Stimulated activated naive CD4-positive, alpha-beta T cell treated with Interleukin-2 at 50 U/mL for 16 hours (primary cell): ENCODE data around the gene ARF6.

Experiments
- DNase-seq: peaks from one replicate; lab custom pipeline; 2025; lab: John Stamatoyannopoulos, UW

Gene ARF6

GRCh38 chr14:49940808-49941421 is 48.0 kb downstream of the ARF6 start:
- DNase-seq, result no peak

GRCh38 chr14:49942090-49942489 is 49.2 kb downstream of the ARF6 start:
- DNase-seq, result no peak

- no peak for DNase-seq
Observed at GRCh38 chr14:49944501-49944900, 51.6 kb downstream of the ARF6 start.

GRCh38 chr14:49945448-49946319 is 52.8 kb downstream of the ARF6 start:
- DNase-seq, result no peak
